Middle frontal gyrus (tissue), 1 donor: ENCODE data around the gene CPNE7.

Experiments used
- DNase-seq: peaks from one replicate; pipeline ENCODE4 v3.0.0-alpha.2; 2015; ENCODE audit warnings: low spot score; ENCODE audit errors: extremely low spot score

Gene CPNE7

GRCh38 chr16:89602273-89602951 lies 26.9 kb downstream of the CPNE7 start:
- peak; percentile 33 for DNase-seq

- no peak for DNase-seq
Observed at GRCh38 chr16:89602952-89603590, 27.5 kb downstream of the CPNE7 start.

- no peak for DNase-seq
Observed at GRCh38 chr16:89604764-89605163, 29.2 kb downstream of the CPNE7 start.

GRCh38 chr16:89605186-89605970 lies 29.8 kb downstream of the CPNE7 start:
- no peak for DNase-seq

- DNase-seq: no peak
Observed at GRCh38 chr16:89606006-89606405, 30.4 kb downstream of the CPNE7 start.

GRCh38 chr16:89607453-89607852 lies 31.9 kb downstream of the CPNE7 start:
- DNase-seq: no peak

- DNase-seq: no peak
Observed at GRCh38 chr16:89607937-89608740, 32.6 kb downstream of the CPNE7 start.

GRCh38 chr16:89610108-89610453 lies 34.5 kb downstream of the CPNE7 start:
- no peak for DNase-seq

- DNase-seq: no peak
Observed at GRCh38 chr16:89612415-89613166, 37.0 kb downstream of the CPNE7 start.

GRCh38 chr16:89613231-89613953 lies 37.8 kb downstream of the CPNE7 start, which contains the start of gene DPEP1:
DPEP1 (plus strand) TSS chr16:89613642; CDS start chr16:89630411, 16,769 bp downstream.
- DNase-seq: no peak

GRCh38 chr16:89613954-89614459 lies 38.4 kb downstream of the CPNE7 start:
- DNase-seq: no peak

GRCh38 chr16:89615176-89615575 lies 39.6 kb downstream of the CPNE7 start:
- DNase-seq: no peak

- DNase-seq: no peak
Observed at GRCh38 chr16:89615596-89616090, 40.1 kb downstream of the CPNE7 start.

- no peak for DNase-seq
Observed at GRCh38 chr16:89616623-89617022, 41.1 kb downstream of the CPNE7 start.

- DNase-seq: no peak
Observed at GRCh38 chr16:89617036-89617435, 41.5 kb downstream of the CPNE7 start.

- no peak for DNase-seq
Observed at GRCh38 chr16:89618109-89618998, 42.8 kb downstream of the CPNE7 start.

- no peak for DNase-seq
Observed at GRCh38 chr16:89619840-89620239, 44.3 kb downstream of the CPNE7 start.

- DNase-seq: no peak
Observed at GRCh38 chr16:89620406-89620841, 44.9 kb downstream of the CPNE7 start.
